ENCODE results near the gene FARS2. TPM values are rescaled to one million over a fixed set of nuclear protein-coding genes. Genes with fewer than 3 reads are reported as not detected.

FARS2 gene
- total and polyA plus RNA-seq, 2 donors (not counting 1 experiment from before 2014, with no cell fraction given), result 33.0 to 35.5 TPM

- H3K4me1 Mint-ChIP-seq, result peaks cover 60% of the 10 kb centered on the region
- Histone ChIP-seq H3K4me3 (ENCODE audit: control extremely low read depth in 1 of 5, extremely low read depth in 1 of 5, insufficient read depth in 1 of 5, low read depth in 2 of 5, low read length in 4 of 5) (peak overlapping the region in 1 of 5 experiments; percentile 1), H3K36me3 (replicated peaks in 1 of 2; ENCODE audit: control extremely low read depth in 1 of 2, control insufficient read depth in 1 of 2, extremely low read depth in 1 of 2, insufficient read depth in 2 of 2, low read length in 1 of 2) (peaks cover 0 to 3% of the 10 kb centered on the region in 2 experiments), H3K9ac (ENCODE audit: low read length) (no peak overlapping the region), H3K27ac (ENCODE audit: low read length in 2 of 2) (no peak overlapping the region), H3K79me2 (ENCODE audit: control insufficient read depth, insufficient read depth, low read length) (peaks cover 80% of the 10 kb centered on the region), H4K20me1 (ENCODE audit: control insufficient read depth, insufficient read depth, low read length, poor library complexity, severe bottlenecking) (peaks cover 16% of the 10 kb centered on the region), H3K4me2 (replicated peaks; ENCODE audit: low read depth, low read length, poor library complexity, severe bottlenecking) (peak overlapping the region; percentile 51), H3K9me3 (ENCODE audit: control extremely low read depth in 1 of 3, control insufficient read depth in 2 of 3, insufficient read depth in 1 of 3, low read length in 2 of 3) (no peaks in the 10 kb centered on the region), H2AFZ (ENCODE audit: insufficient read depth, low read depth, low read length, poor library complexity, severe bottlenecking) (no peak overlapping the region), H3K4me1 (ENCODE audit: control insufficient read depth in 2 of 2, insufficient read depth in 2 of 2, low read length in 2 of 2) (peaks cover 15 to 20% of the 10 kb centered on the region in 2 donors), H3K27me3 (replicated peaks in 1 of 4; ENCODE audit: control extremely low read depth in 1 of 4, control insufficient read depth in 3 of 4, insufficient read depth in 4 of 4, low read length in 3 of 4) (no peaks in the 10 kb centered on the region)
- H3K27ac Mint-ChIP-seq, result peak overlapping the region; percentile 93
- DNase-seq, result no peak
- CTCF ChIA-PET, result interaction anchor here (1.1 to 2.6 kb wide), 5 partner anchors 14 to 133 kb away, joined by 3 to 11 read pairs (median 4); no protein-coding TSS in a partner anchor
- ATAC-seq (ENCODE audit: low read depth), result no peak
- WGBS (ENCODE audit: insufficient coverage), result no CpG with 5 or more reads among the region's 3 CpGs
- TF ChIP-seq CTCF (IDR thresholded peaks at IDR 0.05), result no peak
- no peak for TF ChIP-seq EZH2 (IDR thresholded peaks at IDR 0.05; ENCODE audit: borderline replicate concordance, insufficient read depth, low read depth, low read length, poor library complexity, severe bottlenecking)
- H3K27me3 Mint-ChIP-seq, result no peaks in the 10 kb centered on the region
- POLR2A ChIA-PET, result interaction anchor here (2.5 kb wide), 1 partner anchor 17 kb away, joined by 9 read pairs; the partner anchor contains the start of genes FARS2 and LYRM4
- H3K9me3 Mint-ChIP-seq (ENCODE audit: insufficient read depth), result no peaks in the 10 kb centered on the region
- H3K4me3 Mint-ChIP-seq, result peak overlapping the region; percentile 90
- intact Hi-C loops (cut with micrococcal nuclease), result loop anchor here (2.0 kb wide), 1 partner anchor 13 kb away; no protein-coding TSS in a partner anchor
These were observed 16.3 kb downstream of the FARS2 start for GRCh38 chr6:5277589-5277988.

- peaks cover 0 to 3% of the 10 kb centered on the region in 2 experiments for H3K36me3 ChIP-seq (replicated peaks in 1 of 2; ENCODE audit: control extremely low read depth in 1 of 2, control insufficient read depth in 1 of 2, extremely low read depth in 1 of 2, insufficient read depth in 2 of 2, low read length in 1 of 2)
- CTCF ChIA-PET, result interaction anchor here (1.1 to 2.6 kb wide), 6 partner anchors 15 to 134 kb away, joined by 3 to 11 read pairs (median 5); no protein-coding TSS in a partner anchor
- H3K4me1 Mint-ChIP-seq, result peaks cover 56% of the 10 kb centered on the region
- no peak for TF ChIP-seq CTCF (IDR thresholded peaks at IDR 0.05)
- no peak for TF ChIP-seq EZH2 (IDR thresholded peaks at IDR 0.05; ENCODE audit: borderline replicate concordance, insufficient read depth, low read depth, low read length, poor library complexity, severe bottlenecking)
- ATAC-seq (ENCODE audit: low read depth) (peak; percentile 86), DNase-seq (peak; percentile 39)
- H3K9me3 ChIP-seq (ENCODE audit: control extremely low read depth in 1 of 3, control insufficient read depth in 2 of 3, insufficient read depth in 1 of 3, low read length in 2 of 3), result no peaks in the 10 kb centered on the region
- no peak overlapping the region for H2AFZ ChIP-seq (ENCODE audit: insufficient read depth, low read depth, low read length, poor library complexity, severe bottlenecking)
- peak overlapping the region in 2 of 5 experiments; percentile 1 to 2 for H3K4me3 ChIP-seq (ENCODE audit: control extremely low read depth in 1 of 5, extremely low read depth in 1 of 5, insufficient read depth in 1 of 5, low read depth in 2 of 5, low read length in 4 of 5)
- no peak overlapping the region for H3K9ac ChIP-seq (ENCODE audit: low read length)
- H3K27me3 Mint-ChIP-seq, result no peaks in the 10 kb centered on the region
- peak overlapping the region; percentile 93 for H3K27ac Mint-ChIP-seq
- H4K20me1 ChIP-seq (ENCODE audit: control insufficient read depth, insufficient read depth, low read length, poor library complexity, severe bottlenecking), result peaks cover 16% of the 10 kb centered on the region
- WGBS (ENCODE audit: insufficient coverage), result 100% methylated on average over 1 of the region's 5 CpGs
- no peaks in the 10 kb centered on the region for H3K9me3 Mint-ChIP-seq (ENCODE audit: insufficient read depth)
- peaks cover 83% of the 10 kb centered on the region for H3K79me2 ChIP-seq (ENCODE audit: control insufficient read depth, insufficient read depth, low read length)
- H3K27me3 ChIP-seq (replicated peaks in 1 of 4; ENCODE audit: control extremely low read depth in 1 of 4, control insufficient read depth in 3 of 4, insufficient read depth in 4 of 4, low read length in 3 of 4), result no peaks in the 10 kb centered on the region
- intact Hi-C loops (cut with micrococcal nuclease), result loop anchor here (2.0 kb wide), 1 partner anchor 25 kb away; no protein-coding TSS in a partner anchor
- H3K27ac ChIP-seq (ENCODE audit: low read length in 2 of 2), result peak overlapping the region; percentile 8 to 31
- peak overlapping the region; percentile 90 for H3K4me3 Mint-ChIP-seq
- peak overlapping the region; percentile 51 for H3K4me2 ChIP-seq (replicated peaks; ENCODE audit: low read depth, low read length, poor library complexity, severe bottlenecking)
- POLR2A ChIA-PET, result interaction anchor here (2.5 kb wide), 1 partner anchor 17 kb away, joined by 9 read pairs; the partner anchor contains the start of genes FARS2 and LYRM4
- H3K4me1 ChIP-seq (ENCODE audit: control insufficient read depth in 2 of 2, insufficient read depth in 2 of 2, low read length in 2 of 2), result peaks cover 15 to 20% of the 10 kb centered on the region in 2 donors
These were observed 16.7 kb downstream of the FARS2 start for GRCh38 chr6:5278047-5278446.
